ENCODE measurements around the gene FOXP1.

The FOXP1 gene

GRCh38 chr3:71142441-71143161 lies 440.9 kb downstream of the FOXP1 start:
- TF ChIP-seq, protein P1, sequence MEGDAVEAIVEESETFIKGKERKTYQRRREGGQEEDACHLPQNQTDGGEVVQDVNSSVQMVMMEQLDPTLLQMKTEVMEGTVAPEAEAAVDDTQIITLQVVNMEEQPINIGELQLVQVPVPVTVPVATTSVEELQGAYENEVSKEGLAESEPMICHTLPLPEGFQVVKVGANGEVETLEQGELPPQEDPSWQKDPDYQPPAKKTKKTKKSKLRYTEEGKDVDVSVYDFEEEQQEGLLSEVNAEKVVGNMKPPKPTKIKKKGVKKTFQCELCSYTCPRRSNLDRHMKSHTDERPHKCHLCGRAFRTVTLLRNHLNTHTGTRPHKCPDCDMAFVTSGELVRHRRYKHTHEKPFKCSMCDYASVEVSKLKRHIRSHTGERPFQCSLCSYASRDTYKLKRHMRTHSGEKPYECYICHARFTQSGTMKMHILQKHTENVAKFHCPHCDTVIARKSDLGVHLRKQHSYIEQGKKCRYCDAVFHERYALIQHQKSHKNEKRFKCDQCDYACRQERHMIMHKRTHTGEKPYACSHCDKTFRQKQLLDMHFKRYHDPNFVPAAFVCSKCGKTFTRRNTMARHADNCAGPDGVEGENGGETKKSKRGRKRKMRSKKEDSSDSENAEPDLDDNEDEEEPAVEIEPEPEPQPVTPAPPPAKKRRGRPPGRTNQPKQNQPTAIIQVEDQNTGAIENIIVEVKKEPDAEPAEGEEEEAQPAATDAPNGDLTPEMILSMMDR (IDR thresholded peaks at IDR 0.05; ENCODE audit: insufficient read depth, low read length, poor library complexity, severe bottlenecking), result no peak
- DNase-seq (ENCODE audit: extremely low read depth, insufficient read length), result no peak
- no peaks in the 10 kb centered on the region; the same call in 1 of the 2 replicates for H3K27me3 ChIP-seq (replicated peaks; ENCODE audit: control insufficient read depth, insufficient read depth, low read length)
- no peaks in the 10 kb centered on the region for H3K36me3 ChIP-seq (ENCODE audit: control insufficient read depth, insufficient read depth, low read length)
- H3K4me3 ChIP-seq (replicated peaks; ENCODE audit: low read depth, low read length), result no peak overlapping the region

- no peaks in the 10 kb centered on the region for H3K27me3 ChIP-seq (replicated peaks; ENCODE audit: control insufficient read depth, insufficient read depth, low read length)
- TF ChIP-seq, protein P1 (IDR thresholded peaks at IDR 0.05; ENCODE audit: insufficient read depth, low read length, poor library complexity, severe bottlenecking), result no peak
These were observed 443.1 kb downstream of the FOXP1 start for GRCh38 chr3:71140477-71140876.

GRCh38 chr3:71139496-71139895 lies 444.0 kb downstream of the FOXP1 start:
- Histone ChIP-seq H3K27me3 (replicated peaks; ENCODE audit: control insufficient read depth, insufficient read depth, low read length) (no peaks in the 10 kb centered on the region), H3K4me3 (replicated peaks; ENCODE audit: low read depth, low read length) (no peak overlapping the region), H3K36me3 (ENCODE audit: control insufficient read depth, insufficient read depth, low read length) (no peaks in the 10 kb centered on the region)
- TF ChIP-seq, protein P1 (IDR thresholded peaks at IDR 0.05; ENCODE audit: insufficient read depth, low read length, poor library complexity, severe bottlenecking), result no peak
- no peak for DNase-seq (ENCODE audit: extremely low read depth, insufficient read length)

More at GRCh38 chr3:71140477-71140876, 443.1 kb downstream of the FOXP1 start:
- no peak for DNase-seq (ENCODE audit: extremely low read depth, insufficient read length)
- Histone ChIP-seq H3K36me3 (ENCODE audit: control insufficient read depth, insufficient read depth, low read length) (no peaks in the 10 kb centered on the region), H3K4me3 (replicated peaks; ENCODE audit: low read depth, low read length) (no peak overlapping the region)

DNA sequence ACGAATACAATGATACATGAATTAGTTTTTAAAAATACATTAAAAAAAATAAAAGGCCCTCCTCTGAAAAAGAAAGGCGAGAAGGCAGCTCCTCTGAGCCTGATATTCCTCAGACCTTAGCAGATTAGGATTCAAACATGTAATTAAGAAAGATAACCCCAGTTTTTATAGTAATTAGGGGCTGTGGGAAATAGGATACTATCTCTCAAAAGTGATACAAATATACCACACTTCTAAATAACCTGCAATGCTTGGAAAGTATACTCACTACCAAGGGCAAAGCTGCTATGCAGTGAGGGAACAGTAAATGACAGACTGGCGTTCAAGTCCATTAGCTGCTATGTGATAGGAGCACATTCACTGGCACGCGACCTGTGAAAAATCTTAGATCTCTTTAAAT lies 445.1 kb downstream of the FOXP1 start:
- Histone ChIP-seq H3K4me3 (replicated peaks; ENCODE audit: low read depth, low read length) (no peak overlapping the region), H3K36me3 (ENCODE audit: control insufficient read depth, insufficient read depth, low read length) (no peaks in the 10 kb centered on the region), H3K27me3 (replicated peaks; ENCODE audit: control insufficient read depth, insufficient read depth, low read length) (no peaks in the 10 kb centered on the region)
- TF ChIP-seq, protein P1 (IDR thresholded peaks at IDR 0.05; ENCODE audit: insufficient read depth, low read length, poor library complexity, severe bottlenecking), result no peak
- DNase-seq (ENCODE audit: extremely low read depth, insufficient read length), result no peak

- no peaks in the 10 kb centered on the region for H3K36me3 ChIP-seq (ENCODE audit: control insufficient read depth, insufficient read depth, low read length)
- H3K27me3 ChIP-seq (replicated peaks; ENCODE audit: control insufficient read depth, insufficient read depth, low read length), result no peaks in the 10 kb centered on the region
- TF ChIP-seq, protein P1 (IDR thresholded peaks at IDR 0.05; ENCODE audit: insufficient read depth, low read length, poor library complexity, severe bottlenecking), result no peak
- DNase-seq (ENCODE audit: extremely low read depth, insufficient read length), result no peak
- no peak overlapping the region for H3K4me3 ChIP-seq (replicated peaks; ENCODE audit: low read depth, low read length)
These were observed 447.3 kb downstream of the FOXP1 start for GRCh38 chr3:71136276-71136675.
